ENCODE data around the gene GARNL3.

Gene GARNL3

GRCh38 chr9:127351182-127352166, 86.9 kb downstream of the GARNL3 start:
- TF ChIP-seq, protein P1, sequence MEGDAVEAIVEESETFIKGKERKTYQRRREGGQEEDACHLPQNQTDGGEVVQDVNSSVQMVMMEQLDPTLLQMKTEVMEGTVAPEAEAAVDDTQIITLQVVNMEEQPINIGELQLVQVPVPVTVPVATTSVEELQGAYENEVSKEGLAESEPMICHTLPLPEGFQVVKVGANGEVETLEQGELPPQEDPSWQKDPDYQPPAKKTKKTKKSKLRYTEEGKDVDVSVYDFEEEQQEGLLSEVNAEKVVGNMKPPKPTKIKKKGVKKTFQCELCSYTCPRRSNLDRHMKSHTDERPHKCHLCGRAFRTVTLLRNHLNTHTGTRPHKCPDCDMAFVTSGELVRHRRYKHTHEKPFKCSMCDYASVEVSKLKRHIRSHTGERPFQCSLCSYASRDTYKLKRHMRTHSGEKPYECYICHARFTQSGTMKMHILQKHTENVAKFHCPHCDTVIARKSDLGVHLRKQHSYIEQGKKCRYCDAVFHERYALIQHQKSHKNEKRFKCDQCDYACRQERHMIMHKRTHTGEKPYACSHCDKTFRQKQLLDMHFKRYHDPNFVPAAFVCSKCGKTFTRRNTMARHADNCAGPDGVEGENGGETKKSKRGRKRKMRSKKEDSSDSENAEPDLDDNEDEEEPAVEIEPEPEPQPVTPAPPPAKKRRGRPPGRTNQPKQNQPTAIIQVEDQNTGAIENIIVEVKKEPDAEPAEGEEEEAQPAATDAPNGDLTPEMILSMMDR (IDR thresholded peaks at IDR 0.05; ENCODE audit: control insufficient read depth, extremely low read depth, insufficient read depth), result no peak
- no peak for DNase-seq (ENCODE audit: low read depth)
- no peak overlapping the region for H3K4me3 ChIP-seq (ENCODE audit: low read depth, low read length)

DNA sequence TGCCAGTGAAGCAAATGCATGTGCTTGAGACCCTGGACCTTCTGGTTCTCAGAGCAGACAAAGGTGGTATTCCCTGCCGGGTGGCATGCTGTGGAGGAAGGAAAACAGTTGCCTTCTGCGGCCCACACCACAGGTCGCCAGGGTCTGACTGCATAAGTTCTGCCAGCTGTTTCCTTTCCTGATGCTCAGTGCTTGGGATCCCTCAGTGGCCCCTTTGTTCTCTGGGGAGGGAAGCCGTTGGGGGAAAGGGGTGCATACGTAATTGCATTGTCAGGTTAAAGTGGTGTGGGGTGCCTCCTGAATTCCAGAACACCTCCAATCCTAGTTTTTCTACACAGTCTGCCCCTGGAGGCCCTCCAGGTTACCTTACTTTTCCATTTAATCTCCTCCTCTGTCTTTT, 89.3 kb downstream of the GARNL3 start:
- TF ChIP-seq, protein P1 (IDR thresholded peaks at IDR 0.05; ENCODE audit: control insufficient read depth, extremely low read depth, insufficient read depth), result no peak
- DNase-seq (ENCODE audit: low read depth), result no peak
- H3K4me3 ChIP-seq (ENCODE audit: low read depth, low read length), result no peak overlapping the region

DNA sequence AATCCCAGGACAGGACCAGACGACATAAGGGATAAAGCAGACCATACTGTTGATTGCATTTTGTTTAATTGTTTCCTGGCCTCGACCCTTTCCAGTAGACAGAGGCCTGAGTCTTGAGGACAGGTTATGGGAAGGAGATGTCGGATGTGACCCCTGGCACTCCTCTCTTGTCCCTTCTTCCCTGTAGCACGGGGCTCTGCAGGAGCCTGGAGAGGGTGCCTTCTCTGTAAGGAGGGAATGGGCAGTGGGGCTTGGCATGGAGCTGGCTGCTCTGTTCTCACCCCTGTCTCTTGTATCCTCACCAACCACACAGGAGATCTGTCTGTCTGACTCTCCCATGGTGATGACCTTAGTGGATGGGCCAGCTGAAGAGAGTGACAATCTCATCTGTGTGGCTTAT, 92.3 kb downstream of the GARNL3 start:
- TF ChIP-seq, protein P1 (IDR thresholded peaks at IDR 0.05; ENCODE audit: control insufficient read depth, extremely low read depth, insufficient read depth), result no peak
- no peak for DNase-seq (ENCODE audit: low read depth)
- no peak overlapping the region for H3K4me3 ChIP-seq (ENCODE audit: low read depth, low read length)

- DNase-seq (ENCODE audit: low read depth), result no peak
- TF ChIP-seq, protein P1 (IDR thresholded peaks at IDR 0.05; ENCODE audit: control insufficient read depth, extremely low read depth, insufficient read depth), result no peak
Observed at GRCh38 chr9:127358023-127358535, 93.5 kb downstream of the GARNL3 start.

GRCh38 chr9:127358770-127359169, 94.2 kb downstream of the GARNL3 start:
- TF ChIP-seq, protein P1 (IDR thresholded peaks at IDR 0.05; ENCODE audit: control insufficient read depth, extremely low read depth, insufficient read depth), result no peak
- no peak overlapping the region for H3K4me3 ChIP-seq (ENCODE audit: low read depth, low read length)

More at GRCh38 chr9:127358023-127358535, 93.5 kb downstream of the GARNL3 start:
- no peak overlapping the region for H3K4me3 ChIP-seq (ENCODE audit: low read depth, low read length)

GRCh38 chr9:127360250-127360649, 95.7 kb downstream of the GARNL3 start:
- TF ChIP-seq, protein P1 (IDR thresholded peaks at IDR 0.05; ENCODE audit: control insufficient read depth, extremely low read depth, insufficient read depth), result no peak
- H3K4me3 ChIP-seq (ENCODE audit: low read depth, low read length), result no peak overlapping the region
- no peak for DNase-seq (ENCODE audit: low read depth)

More at GRCh38 chr9:127358770-127359169, 94.2 kb downstream of the GARNL3 start:
- DNase-seq (ENCODE audit: low read depth), result no peak
